Muscle of arm (tissue), 12 donors: ENCODE data around the gene MROH2B. TPM values are rescaled to one million over a fixed set of nuclear protein-coding genes. Genes with fewer than 3 reads are reported as not detected.
"Not testable (repeated sequence)": the region's sequence is repeated elsewhere in the genome, so short reads cannot be mapped to it uniquely, and the experiment has no call there.

Source experiments
- DNase-seq: peaks from one replicate; pipeline ENCODE4 v3.0.0-alpha.2; 2013
- polyA plus RNA-seq, 12 donors: library from polyadenylated mRNA; unstranded; fragments of 120-200 nt; gene quantifications; one replicate each; pipeline ENCODE4 v1.2.1, GENCODE V29; 2013; ENCODE audit not compliant: insufficient read length in 12 of 12

MROH2B gene
- polyA plus RNA-seq, 12 donors: 0.07 to 0.10 (median 0.08) TPM; not detected in 8

GRCh38 chr5:41032973-41033372, 38.2 kb downstream of the MROH2B start:
- DNase-seq: no peak

GRCh38 chr5:41022600-41022999, 48.5 kb downstream of the MROH2B start:
- not testable (repeated sequence) for DNase-seq

GRCh38 chr5:41012318-41012717, 58.8 kb downstream of the MROH2B start:
- DNase-seq: no peak

- no peak for DNase-seq
Measured at GRCh38 chr5:41010572-41010971, 60.6 kb downstream of the MROH2B start.

- DNase-seq: no peak
Measured at GRCh38 chr5:41009232-41009631, 61.9 kb downstream of the MROH2B start.

- DNase-seq: no peak
Measured at GRCh38 chr5:41004931-41005330, 66.2 kb downstream of the MROH2B start.

- no peak for DNase-seq
Measured at GRCh38 chr5:41003670-41004376, 67.3 kb downstream of the MROH2B start.

- no peak for DNase-seq
Measured at GRCh38 chr5:40999966-41000365, 71.2 kb downstream of the MROH2B start.

GRCh38 chr5:40999142-40999541, 72.0 kb downstream of the MROH2B start:
- DNase-seq: no peak

- DNase-seq: no peak
Measured at GRCh38 chr5:40995801-40996586, 75.1 kb downstream of the MROH2B start.

GRCh38 chr5:40991981-40992559, 79.1 kb downstream of the MROH2B start:
- no peak for DNase-seq

GRCh38 chr5:40991168-40991980, 79.8 kb downstream of the MROH2B start:
- DNase-seq: no peak

GRCh38 chr5:40988746-40989510, 82.2 kb downstream of the MROH2B start:
- no peak for DNase-seq

GRCh38 chr5:40987349-40987748, 83.8 kb downstream of the MROH2B start:
- no peak for DNase-seq

- no peak for DNase-seq
Measured at GRCh38 chr5:40986666-40987065, 84.5 kb downstream of the MROH2B start.

GRCh38 chr5:40985501-40985900, 85.6 kb downstream of the MROH2B start:
- DNase-seq: no peak

GRCh38 chr5:40984884-40985283, 86.3 kb downstream of the MROH2B start:
- DNase-seq: no peak

GRCh38 chr5:40983781-40984180, 87.4 kb downstream of the MROH2B start:
- DNase-seq: no peak

GRCh38 chr5:40981420-40981819, 89.7 kb downstream of the MROH2B start:
- DNase-seq: no peak

- no peak for DNase-seq
Measured at GRCh38 chr5:40976836-40977235, 94.3 kb downstream of the MROH2B start.

GRCh38 chr5:40976041-40976440, 95.1 kb downstream of the MROH2B start:
- no peak for DNase-seq
